Upper lobe of left lung (tissue), 4 donors: Measurements from ENCODE around the gene GABRG3.

Experiments used
- CTCF ChIP-seq, 6 experiments: fragments of 450-650 bp in 4 of 6; fragments of 200-600 bp in 2 of 6; sonication (generic) in 2 of 6; IDR thresholded peaks; one replicate each; pipeline ENCODE4 v1.5.1; 2016 to 2019; ENCODE audit warnings: antibody characterized with exemption in 6 of 6
- POLR2A ChIP-seq, 4 donors: fragments of 450-650 bp; IDR thresholded peaks; one replicate each; pipeline ENCODE4 v1.5.1; 2016 to 2017; ENCODE audit warnings: antibody characterized with exemption in 4 of 4, mild to moderate bottlenecking in 2 of 4
- POLR2AphosphoS5 ChIP-seq, 2 donors: sonication (generic); formaldehyde crosslinking; IDR thresholded peaks; one replicate each; pipeline ENCODE4 v1.5.1; 2017; ENCODE audit warnings: antibody characterized with exemption in 2 of 2

- no peak for TF ChIP-seq POLR2A (IDR thresholded peaks at IDR 0.05)
- no peak for TF ChIP-seq CTCF (IDR thresholded peaks at IDR 0.05)
- TF ChIP-seq POLR2AphosphoS5 (IDR thresholded peaks at IDR 0.05), result no peak
These were observed 497.2 kb downstream of the GABRG3 start for GRCh38 chr15:27468151-27468591.
